GM21367 (cell line): ENCODE measurements around the gene HARS1.
"Not testable (repeated sequence)": the region's sequence is repeated elsewhere in the genome, so short reads cannot be mapped to it uniquely, and the experiment has no call there.

Source experiments
- ATAC-seq: cut with Tn5 transposase; IDR thresholded peaks from one replicate; pipeline ENCODE4 v1.9.1; 2021; ENCODE audit not compliant: unreplicated experiment

The HARS1 gene, protein sequence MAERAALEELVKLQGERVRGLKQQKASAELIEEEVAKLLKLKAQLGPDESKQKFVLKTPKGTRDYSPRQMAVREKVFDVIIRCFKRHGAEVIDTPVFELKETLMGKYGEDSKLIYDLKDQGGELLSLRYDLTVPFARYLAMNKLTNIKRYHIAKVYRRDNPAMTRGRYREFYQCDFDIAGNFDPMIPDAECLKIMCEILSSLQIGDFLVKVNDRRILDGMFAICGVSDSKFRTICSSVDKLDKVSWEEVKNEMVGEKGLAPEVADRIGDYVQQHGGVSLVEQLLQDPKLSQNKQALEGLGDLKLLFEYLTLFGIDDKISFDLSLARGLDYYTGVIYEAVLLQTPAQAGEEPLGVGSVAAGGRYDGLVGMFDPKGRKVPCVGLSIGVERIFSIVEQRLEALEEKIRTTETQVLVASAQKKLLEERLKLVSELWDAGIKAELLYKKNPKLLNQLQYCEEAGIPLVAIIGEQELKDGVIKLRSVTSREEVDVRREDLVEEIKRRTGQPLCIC

DNA sequence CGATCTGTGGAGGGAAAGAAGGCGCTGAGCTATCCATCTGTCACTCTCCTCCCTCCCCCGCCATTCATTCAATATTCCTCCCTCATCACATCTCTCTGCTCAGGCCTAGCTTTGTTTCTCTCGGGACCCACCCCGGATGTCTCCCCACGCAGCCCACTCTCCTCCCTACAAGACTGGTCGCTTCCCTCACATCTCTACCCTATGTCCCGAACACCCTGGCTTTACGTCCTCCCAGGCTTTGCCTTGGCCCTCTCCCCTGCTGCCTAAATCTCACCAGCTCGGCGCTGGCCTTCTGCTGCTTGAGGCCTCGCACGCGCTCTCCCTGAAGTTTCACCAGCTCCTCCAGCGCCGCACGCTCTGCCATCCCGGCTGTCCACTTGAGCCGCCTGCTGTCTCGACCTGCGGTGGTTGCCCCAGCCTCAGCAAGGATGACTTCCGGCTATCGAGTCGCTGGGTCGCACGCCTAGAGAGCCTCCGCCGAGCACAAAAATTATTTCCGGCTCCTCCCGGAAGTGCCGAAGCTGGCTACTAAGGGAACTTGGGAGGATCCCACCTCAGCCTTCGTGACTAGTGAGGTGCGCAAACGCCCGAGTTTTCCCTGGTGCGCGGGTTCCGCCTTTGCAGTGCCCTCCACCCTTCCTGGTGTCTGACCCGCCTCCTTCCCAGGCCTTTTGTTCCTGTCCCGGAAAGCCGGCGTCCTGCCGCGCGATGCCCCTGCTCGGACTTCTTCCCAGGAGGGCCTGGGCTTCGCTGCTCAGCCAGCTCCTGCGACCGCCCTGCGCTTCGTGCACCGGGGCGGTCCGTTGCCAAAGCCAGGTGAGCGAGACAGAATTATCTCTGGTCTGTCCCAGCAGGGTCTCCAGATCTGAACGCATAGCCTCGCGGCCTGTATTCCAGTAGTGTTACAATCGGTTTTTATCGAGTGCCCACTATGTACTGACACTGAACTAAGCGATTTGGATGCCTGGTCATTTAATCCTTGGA is at the start of gene HARS1, which contains the start of gene HARS2:
Gene HARS1 (minus strand): TSS at position 430 of the 984 bp plus-strand sequence. CDS start 66 bp downstream, at position 364.
Gene HARS2 (plus strand): TSS at position 515 of the 984 bp plus-strand sequence. CDS start 194 bp downstream, at position 709.
- ATAC-seq = peak; percentile 98

DNA sequence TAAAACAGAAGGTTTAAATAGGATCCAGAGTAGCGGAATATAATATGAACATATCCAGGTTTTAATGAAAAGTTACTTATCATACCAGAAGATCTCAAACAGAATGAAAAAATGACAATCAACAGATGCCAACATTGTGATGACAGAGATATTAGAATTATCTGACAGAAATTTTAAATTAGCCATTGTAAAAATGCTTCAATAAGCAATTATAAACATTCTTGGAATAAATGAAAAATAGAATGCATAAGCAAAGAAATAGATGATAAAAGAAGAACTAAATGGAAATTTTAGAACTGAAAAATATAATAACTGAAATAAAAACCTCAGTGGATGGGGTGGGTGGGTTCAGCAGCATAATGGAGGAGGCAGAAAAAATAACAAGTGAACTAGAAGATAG is 46.3 kb upstream of the HARS1 start:
- ATAC-seq = no peak

DNA sequence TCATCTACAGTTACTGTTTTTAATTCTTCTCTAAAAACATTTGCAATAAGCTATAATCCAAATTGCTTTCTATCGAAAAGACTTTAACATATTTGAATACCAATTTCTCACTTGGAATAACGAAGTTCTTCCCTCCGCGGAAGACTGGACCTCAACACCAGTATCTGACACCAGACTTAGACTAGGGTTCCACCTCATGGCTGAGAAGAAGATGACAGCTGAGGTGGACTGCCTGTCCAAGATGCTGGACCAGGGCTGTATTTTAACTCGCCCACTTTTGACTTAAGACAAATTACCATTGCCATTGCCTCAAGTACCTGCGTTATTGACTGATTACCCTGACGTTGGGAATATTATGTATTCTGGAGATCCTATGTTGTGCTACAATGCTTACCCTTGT is 43.2 kb upstream of the HARS1 start:
- no peak for ATAC-seq

DNA sequence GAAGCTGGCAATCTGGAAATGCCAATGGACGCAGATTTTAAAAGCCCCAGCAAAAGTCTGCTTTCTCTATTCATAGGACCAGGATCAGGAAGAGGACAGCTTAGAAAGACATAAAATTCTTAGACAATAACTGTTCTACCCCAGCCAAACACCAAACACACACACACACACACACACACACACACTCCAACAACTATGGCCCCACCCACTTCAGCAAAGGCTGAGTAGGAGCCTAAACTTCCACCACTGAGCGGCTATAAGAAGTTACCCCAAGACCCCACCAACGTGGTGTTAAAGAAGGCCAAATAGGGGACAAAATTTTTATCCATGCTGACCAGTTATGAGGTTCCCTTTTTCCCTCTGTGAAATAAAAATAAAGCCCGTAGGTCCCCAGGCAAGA is 41.9 kb upstream of the HARS1 start:
- no peak for ATAC-seq

DNA sequence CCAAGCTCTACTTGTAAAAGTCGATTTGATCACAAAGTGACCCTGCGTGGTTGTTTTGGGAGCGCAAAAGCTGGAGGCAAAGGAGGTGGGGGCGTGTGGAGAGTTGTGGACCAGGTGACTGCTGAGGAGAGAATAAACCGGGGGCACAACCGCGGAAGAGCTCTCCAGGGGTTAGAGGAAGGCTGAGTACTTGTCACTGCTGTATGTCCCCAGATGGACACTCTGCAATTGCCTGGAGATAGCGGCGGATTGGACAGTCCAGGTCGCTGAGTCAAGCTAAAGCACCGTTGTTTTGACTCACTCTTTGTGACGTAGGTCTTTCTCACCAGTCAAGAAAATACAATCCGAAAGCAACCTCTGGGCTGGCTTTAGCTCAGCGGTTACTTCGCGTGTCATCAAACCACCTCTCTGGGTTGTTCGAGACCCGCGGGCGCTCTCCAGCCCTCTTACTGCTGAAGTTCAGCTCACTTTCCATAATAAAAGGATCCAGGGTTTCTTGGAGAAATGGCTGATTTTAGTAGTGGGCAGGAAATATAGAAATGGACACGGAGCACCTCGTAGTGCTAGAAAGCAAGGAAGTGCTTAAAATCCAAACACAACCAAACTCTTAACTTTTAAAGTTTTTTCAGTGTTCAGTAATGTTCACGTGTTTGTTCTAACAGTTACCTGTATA is 34.8 kb upstream of the HARS1 start:
- peak; percentile 65 for ATAC-seq

DNA sequence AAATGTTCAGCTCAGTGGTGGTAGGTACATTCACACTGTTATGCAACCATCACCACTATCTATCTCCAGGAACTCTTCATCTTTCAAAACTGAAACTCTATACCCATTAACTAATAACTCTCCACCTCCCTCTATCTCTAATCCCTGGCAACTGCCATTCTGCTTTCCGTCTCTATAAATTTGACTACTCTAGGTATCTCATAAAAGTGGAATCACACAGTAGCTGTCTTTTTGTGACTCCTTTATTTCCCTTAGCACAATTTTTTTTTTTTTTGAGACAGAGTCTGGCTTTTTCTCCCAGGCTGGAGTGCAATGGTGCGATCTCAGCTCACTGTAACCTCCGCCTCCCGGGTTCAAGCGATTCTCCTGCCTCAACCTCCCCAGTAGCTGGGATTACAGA is 30.2 kb upstream of the HARS1 start:
- ATAC-seq = not testable (repeated sequence)

DNA sequence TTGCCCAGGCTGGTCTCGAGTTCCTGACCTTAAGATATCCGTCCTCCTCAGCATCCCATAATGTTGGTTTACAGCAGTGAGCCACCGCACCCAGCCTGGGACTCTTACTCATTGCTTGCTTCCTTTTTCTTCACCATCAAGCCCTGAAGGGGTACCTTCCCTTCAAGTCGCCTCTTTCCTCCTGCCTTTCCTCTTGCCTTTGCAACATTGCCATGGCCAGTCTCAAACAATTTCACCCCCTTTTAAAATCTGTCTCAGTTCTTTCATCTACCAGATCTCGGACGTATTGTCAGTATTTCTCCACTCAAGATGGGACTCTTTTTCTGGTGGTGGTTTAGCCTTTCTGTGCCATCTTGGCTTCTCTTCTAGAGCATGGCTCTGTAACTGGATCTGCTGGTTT is 29.6 kb upstream of the HARS1 start:
- ATAC-seq = not testable (repeated sequence)

DNA sequence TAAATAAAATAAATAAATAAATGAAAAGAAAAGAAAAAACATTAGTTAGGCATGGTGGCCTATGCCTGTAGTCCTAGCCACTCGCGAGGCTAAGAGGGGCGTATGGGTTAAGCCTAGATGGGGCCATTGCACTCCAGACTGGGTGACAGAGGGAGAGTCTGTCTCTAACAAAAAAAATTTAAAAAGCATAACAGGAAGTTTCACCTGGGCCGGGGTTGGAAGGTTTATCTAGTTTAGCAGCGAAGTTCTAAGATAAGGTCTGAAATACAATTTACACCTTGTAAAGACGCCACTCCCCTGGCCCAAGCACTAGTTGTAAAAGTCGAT is 27.1 kb upstream of the HARS1 start:
- ATAC-seq = no peak

DNA sequence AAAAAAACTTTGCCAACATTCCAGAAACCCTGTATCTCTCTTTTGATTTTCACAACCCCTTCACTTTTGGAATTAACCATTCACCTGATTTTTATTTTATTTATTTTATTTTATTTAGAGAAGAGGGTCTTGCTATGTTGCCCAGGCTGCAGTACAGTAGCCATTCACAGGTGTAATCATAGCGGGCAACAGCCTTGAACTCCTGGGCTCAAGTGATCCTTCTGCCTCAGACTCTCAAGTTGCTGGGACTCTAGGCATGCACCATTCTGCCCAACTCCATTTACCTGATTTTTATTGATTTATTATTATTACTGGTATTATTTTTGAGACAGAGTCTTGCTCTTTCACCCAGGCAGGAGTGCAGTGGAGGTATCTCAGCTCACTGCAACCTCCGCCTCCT is 25.1 kb upstream of the HARS1 start:
- ATAC-seq = not testable (repeated sequence)

DNA sequence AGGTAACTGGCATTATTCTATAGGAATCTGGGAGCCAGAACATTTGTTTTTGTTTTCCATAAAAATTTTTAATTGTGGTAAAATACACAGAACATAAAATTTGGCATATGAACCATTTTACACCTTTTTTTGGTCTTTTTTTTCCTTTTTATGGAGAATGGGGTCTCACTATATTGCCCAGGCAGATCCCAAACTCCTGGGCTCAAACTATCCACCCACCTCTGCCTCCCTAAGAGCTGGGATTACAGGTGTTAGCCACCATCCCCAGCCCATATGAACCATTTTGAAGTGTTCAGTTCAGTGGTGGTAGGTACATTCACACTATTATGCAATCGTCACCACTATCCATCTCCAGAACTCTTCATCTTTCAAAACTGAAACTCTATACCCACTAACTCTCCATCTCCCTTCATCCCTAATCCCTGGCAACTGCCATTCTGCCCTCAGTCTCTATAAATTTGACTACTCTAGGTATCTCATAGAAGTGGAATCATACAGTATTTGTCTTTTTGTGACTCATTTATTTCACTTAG is 22.5 kb upstream of the HARS1 start:
- ATAC-seq = no peak

DNA sequence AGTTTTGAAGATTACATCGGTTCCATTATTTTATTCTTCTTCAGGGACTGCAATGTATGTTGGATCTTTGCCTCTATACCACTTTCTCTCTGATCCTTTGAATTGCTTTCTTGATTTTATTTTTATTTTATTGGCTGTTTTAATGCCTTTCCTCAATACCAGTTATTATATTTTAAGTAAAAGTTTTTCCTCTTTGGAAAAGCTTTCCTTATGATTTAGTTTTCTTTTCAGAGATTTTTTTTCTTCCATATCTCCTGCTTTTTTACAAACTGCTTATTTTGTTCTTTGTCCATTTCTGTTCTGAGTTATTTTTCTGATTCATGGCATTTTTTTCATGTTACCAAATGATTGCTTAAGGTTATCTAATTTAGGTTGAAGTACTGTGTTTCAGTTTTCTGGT is 20.6 kb upstream of the HARS1 start:
- no peak for ATAC-seq

DNA sequence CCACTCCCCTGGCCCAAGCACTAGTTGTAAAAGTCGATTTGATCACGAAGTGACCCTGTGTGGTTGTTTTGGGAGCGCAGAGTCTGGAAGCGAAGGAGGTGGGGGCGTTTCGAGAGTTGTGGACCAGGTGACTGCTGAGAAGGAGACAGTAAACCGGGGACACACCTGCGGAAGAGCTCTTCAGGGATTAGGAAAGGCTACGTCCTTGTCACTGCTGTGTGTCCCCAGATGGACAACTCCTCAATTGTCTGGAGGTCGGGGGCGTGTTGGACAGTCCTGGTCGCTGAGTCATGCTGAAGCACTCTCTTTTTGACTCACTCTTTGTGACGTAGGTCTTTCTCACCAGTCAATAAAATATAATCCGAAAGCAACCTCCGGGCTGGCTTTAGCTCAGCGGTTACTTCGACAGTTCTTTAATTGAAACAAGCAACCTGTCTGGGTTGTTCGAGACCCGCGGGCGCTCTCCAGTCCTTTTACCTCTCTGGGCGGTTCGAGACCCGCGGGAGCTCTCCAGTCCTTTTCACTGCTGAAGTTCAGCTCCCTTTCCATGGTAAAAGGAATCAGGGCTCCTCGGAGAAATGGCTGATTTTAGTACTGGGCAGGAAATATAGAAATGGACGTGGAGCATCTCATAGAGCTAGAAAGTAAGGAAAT is 19.9 kb upstream of the HARS1 start:
- peak; percentile 85 for ATAC-seq

DNA sequence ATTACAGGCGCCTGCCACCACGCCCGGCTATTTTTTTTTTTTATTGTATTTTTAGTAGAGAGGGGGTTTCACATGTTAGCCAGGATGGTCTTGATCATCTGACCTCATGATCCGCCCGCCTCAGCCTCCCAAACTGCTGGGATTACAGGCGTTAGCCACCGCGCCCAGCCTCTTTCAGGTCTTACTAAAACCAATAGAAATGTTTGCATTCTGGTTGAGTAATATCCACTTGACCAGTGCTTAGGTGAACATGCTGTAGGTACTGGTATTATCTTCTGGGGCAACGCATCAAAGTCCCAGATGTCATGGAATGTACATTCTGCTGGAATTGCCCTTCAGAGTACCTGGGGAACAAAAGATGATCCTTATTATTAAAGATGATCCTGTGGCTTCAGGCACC is 17.6 kb upstream of the HARS1 start:
- not testable (repeated sequence) for ATAC-seq

DNA sequence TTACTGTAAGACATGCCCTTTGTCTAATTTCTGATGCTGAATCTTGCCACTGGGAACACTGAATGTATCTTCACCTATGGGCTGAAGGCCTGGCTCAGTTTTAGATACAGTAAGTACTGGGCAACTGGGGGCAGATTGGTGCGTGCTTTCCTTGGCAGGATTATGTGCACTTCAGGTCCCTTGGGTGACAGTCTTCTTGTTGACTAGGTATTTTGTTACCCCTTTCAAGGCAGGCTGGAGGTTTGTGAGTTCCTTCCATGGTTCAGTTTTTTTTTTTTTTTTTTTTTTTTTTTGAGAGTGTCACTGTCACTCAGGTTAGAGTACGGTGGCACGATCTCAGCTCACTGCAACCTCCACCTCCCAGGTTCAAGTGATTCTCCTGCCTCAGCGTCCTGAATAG is 16.6 kb upstream of the HARS1 start:
- ATAC-seq = no peak

DNA sequence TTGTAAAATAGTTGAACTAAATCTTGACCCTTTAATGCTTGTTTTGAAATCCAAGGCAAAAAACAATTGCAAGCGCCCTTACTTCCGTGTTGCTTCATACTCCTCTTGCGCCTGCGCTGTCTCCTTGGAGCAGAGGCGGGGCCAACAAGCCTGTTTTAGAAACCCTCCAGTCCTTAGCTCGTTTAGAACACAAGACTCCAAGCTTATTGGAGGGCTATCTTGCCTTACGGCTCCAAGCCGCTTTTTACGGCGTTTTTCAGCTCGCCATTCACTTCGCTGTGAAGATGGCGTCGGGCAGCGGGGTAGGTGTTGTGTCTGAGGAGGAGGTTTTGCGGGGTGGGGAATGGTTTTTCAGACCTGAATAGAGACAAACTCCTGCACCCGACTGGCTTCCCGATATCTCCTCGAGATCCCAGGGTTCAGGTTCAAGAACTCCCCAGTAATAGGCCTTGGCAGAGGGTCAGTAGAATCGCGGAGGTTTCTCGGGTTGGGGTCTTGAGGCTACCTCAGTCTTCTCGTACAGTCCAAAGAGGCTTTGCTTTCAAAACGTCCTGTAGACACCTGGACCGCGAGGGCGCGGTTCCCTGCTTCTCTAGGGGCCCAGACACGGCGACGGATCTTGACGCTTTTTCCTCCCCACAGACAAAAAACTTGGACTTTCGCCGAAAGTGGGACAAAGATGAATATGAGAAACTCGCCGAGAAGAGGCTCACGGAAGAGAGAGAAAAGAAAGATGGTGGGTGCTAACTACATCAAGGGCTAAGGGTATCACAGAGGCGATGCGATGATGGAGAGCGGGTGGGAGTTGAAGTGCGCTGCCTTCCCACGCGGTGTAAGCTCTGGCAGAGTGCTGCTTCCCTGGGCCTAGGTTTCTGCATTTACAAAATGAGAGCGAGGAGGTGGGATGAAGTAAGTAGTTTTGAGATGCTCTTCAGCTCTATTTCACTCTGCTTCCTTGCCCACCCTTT is 9.3 kb upstream of the HARS1 start, which contains the start of gene ZMAT2:
Gene ZMAT2 (plus strand): TSS at position 271 of the 968 bp plus-strand sequence. CDS start 14 bp downstream, at position 285.
- ATAC-seq = peak; percentile 93

DNA sequence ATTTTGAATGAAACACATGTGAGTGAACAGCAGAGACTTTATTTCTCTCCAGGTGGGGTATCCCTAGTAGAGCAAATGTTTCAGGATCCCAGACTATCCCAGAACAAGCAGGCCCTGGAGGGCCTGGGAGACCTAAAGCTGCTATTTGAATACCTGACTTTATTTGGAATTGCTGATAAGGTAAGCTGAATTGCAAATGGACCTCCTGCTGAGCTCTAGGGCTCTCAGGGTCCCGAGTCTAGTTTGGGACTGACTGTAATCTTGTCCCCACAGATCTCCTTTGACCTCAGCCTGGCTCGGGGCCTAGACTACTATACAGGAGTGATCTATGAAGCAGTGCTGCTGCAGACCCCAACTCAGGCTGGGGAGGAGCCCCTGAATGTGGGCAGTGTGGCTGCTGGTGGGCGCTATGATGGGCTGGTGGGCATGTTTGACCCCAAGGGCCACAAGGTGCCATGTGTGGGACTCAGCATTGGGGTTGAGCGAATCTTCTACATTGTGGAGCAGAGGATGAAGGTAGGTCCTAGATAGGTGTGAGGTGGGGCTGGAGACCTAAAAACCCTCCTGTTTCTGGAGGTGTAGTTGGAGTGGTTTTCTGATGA is 5.8 kb upstream of the HARS1 start:
- no peak for ATAC-seq

DNA sequence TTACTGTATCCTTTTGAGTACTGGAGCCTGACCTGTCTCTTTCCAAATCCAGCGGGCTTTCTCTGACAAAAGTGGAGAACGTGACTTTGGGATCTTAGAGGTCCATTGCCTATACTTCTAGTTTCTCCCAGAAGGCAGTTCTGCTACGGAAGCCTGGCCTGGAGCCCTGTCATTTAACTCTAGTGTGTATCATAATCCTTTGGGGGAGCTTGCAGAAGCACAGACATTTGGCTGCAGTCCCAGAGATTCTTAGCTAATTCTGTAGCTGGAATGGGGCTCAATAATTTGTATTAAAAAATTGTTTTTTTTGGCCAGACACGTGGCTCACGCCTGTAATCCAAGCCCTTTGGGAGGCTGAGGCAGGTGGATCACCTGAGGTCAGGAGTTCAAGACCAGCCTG is 3.1 kb upstream of the HARS1 start:
- ATAC-seq = no peak

DNA sequence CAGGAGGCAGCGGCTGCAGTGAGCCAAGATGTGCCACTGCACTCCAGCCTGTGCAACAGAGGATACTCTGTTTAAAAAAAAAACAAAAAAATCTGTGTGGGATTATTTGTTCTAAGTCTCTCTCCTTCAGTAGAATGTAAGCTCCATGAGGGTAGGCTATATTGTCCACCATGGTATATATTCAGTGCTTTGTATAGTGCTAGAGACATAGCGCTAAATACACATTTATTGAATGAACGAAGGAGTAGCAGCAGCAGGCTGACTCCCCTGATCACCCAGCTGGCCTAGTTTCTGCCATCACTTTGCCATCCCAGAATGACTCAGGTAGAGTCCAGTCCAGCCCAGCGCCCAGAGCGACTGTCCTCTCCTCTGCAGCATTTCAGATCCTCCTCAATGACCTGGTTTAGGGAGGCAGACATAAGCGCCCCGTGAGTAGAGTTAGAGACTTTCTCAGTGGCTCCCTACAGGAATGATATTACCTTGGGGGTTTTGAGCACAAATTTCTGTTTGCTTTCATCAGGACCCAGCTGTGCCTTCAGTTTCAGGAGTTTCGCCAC is 716 bp downstream of the HARS1 start:
- no peak for ATAC-seq
